ENCODE results near the gene NUDT1. TPM values are rescaled to one million over a fixed set of nuclear protein-coding genes. Genes with fewer than 3 reads are reported as not detected.

NUDT1 gene
- total RNA-seq, 2 donors from 2014 or later: 56.0 to 84.7 TPM

GRCh38 chr7:2255145-2256139 lies 13.4 kb downstream of the NUDT1 start:
- no peak overlapping the region for H3K27ac ChIP-seq (ENCODE audit: low read depth, low read length)
- no peak overlapping the region for H3K9ac ChIP-seq (ENCODE audit: extremely low read depth, low read length, poor library complexity, severe bottlenecking)
- WGBS, 2 experiments (ENCODE audit: insufficient coverage in 1 of 2, insufficient read length in 1 of 2): 91 to 94% methylated on average over 25 to 33 of the region's 33 CpGs
- no peaks in the 10 kb centered on the region for H3K4me1 ChIP-seq (ENCODE audit: control insufficient read depth, insufficient read depth, low read length)
- TF ChIP-seq CTCF (conservative IDR thresholded peaks at IDR 0.05): no peak
- DNase-seq: no peak
- Mint-ChIP-seq H3K4me1 (no peaks in the 10 kb centered on the region), H3K27me3 (ENCODE audit: insufficient read depth) (no peaks in the 10 kb centered on the region), H3K36me3 (ENCODE audit: low read depth) (peaks cover 40% of the 10 kb centered on the region), H3K4me3 (no peak overlapping the region), H3K9me3 (no peaks in the 10 kb centered on the region), H3K27ac (no peak overlapping the region)
- no peak overlapping the region for H3K4me3 ChIP-seq (ENCODE audit: low read length)
- peaks cover 8% of the 10 kb centered on the region for H3K36me3 ChIP-seq (ENCODE audit: control insufficient read depth, insufficient read depth, low read length)
- no peaks in the 10 kb centered on the region for H3K9me3 ChIP-seq (ENCODE audit: control insufficient read depth, low read length)
- H3K27me3 ChIP-seq (ENCODE audit: control insufficient read depth, insufficient read depth, low read length, poor library complexity, severe bottlenecking): no peaks in the 10 kb centered on the region

DNA sequence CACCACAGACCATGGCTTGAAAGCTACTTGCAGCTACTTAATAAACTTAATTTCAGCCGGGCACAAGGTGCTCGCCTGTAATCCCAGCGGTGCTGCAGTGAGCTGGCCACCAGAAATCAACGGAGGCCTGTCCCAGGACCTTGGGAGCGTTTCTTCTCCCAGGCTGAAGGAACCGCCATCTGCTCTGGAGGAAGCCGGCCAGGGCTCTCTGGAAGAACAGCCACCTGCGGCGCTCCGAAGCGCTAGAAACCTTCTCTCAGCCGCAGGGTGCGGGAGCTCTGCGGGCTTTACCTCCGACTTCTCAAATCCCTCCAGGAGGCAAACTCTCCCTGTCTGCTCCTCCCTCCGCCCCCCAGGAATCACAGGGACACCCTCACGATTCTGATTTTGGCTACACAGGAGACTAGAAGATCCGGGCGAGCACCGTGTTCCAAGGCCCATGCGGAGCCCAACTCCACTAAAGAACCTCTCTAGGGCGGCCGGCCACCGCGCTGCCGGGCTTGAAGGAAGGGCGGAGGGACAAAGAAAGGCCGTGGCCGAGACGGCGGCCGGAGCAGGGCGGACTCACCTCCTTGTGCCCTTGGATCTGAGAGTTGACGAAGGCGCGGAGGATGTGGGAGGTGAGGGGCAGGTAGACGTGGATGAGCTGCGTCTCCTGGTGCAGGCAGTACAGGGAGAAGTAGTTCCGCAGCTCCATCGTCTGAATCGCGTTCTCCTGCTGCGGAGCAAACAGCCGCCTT lies 14.4 kb downstream of the NUDT1 start:
- H3K27ac Mint-ChIP-seq: peak overlapping the region; percentile 70
- H3K36me3 Mint-ChIP-seq (ENCODE audit: low read depth): peaks cover 35% of the 10 kb centered on the region
- Histone ChIP-seq H3K27me3 (ENCODE audit: control insufficient read depth, insufficient read depth, low read length, poor library complexity, severe bottlenecking) (no peaks in the 10 kb centered on the region), H3K27ac (ENCODE audit: low read depth, low read length) (no peak overlapping the region), H3K9me3 (ENCODE audit: control insufficient read depth, low read length) (no peaks in the 10 kb centered on the region), H3K36me3 (ENCODE audit: control insufficient read depth, insufficient read depth, low read length) (peaks cover 2% of the 10 kb centered on the region), H3K4me1 (ENCODE audit: control insufficient read depth, insufficient read depth, low read length) (no peaks in the 10 kb centered on the region), H3K4me3 (ENCODE audit: low read length) (no peak overlapping the region), H3K9ac (ENCODE audit: extremely low read depth, low read length, poor library complexity, severe bottlenecking) (no peak overlapping the region)
- no peak for DNase-seq
- TF ChIP-seq CTCF (conservative IDR thresholded peaks at IDR 0.05): no peak
- 97% methylated on average over 33 to 44 of the region's 44 CpGs for WGBS, 2 experiments (ENCODE audit: insufficient coverage in 1 of 2, insufficient read length in 1 of 2)
- H3K4me1 Mint-ChIP-seq: no peaks in the 10 kb centered on the region
- no peaks in the 10 kb centered on the region for H3K27me3 Mint-ChIP-seq (ENCODE audit: insufficient read depth)
- H3K9me3 Mint-ChIP-seq: no peaks in the 10 kb centered on the region
- no peak overlapping the region for H3K4me3 Mint-ChIP-seq

GRCh38 chr7:2257046-2257551 lies 15.1 kb downstream of the NUDT1 start:
- no peaks in the 10 kb centered on the region for H3K27me3 Mint-ChIP-seq (ENCODE audit: insufficient read depth)
- no peaks in the 10 kb centered on the region for H3K36me3 ChIP-seq (ENCODE audit: control insufficient read depth, insufficient read depth, low read length)

More at GRCh38 chr7:2257046-2257551, 15.1 kb downstream of the NUDT1 start:
- no peak for DNase-seq
- no peaks in the 10 kb centered on the region for H3K9me3 ChIP-seq (ENCODE audit: control insufficient read depth, low read length)
- no peaks in the 10 kb centered on the region for H3K9me3 Mint-ChIP-seq
- H3K4me1 Mint-ChIP-seq: no peaks in the 10 kb centered on the region
- 95% methylated on average over 12 to 38 of the region's 38 CpGs for WGBS, 2 experiments (ENCODE audit: insufficient coverage in 1 of 2, insufficient read length in 1 of 2)
- H3K27me3 ChIP-seq (ENCODE audit: control insufficient read depth, insufficient read depth, low read length, poor library complexity, severe bottlenecking): no peaks in the 10 kb centered on the region
- no peak overlapping the region for H3K4me3 ChIP-seq (ENCODE audit: low read length)
- H3K4me1 ChIP-seq (ENCODE audit: control insufficient read depth, insufficient read depth, low read length): no peaks in the 10 kb centered on the region
- no peak overlapping the region for H3K27ac Mint-ChIP-seq
- H3K27ac ChIP-seq (ENCODE audit: low read depth, low read length): no peak overlapping the region
- no peak for TF ChIP-seq CTCF (conservative IDR thresholded peaks at IDR 0.05)
- no peak overlapping the region for H3K4me3 Mint-ChIP-seq
- H3K36me3 Mint-ChIP-seq (ENCODE audit: low read depth): peaks cover 40% of the 10 kb centered on the region
- H3K9ac ChIP-seq (ENCODE audit: extremely low read depth, low read length, poor library complexity, severe bottlenecking): no peak overlapping the region

All from endodermal cell (in vitro differentiated cells).